GM23338 (cell line): ENCODE results near the gene CD109. TPM values are rescaled to one million over a fixed set of nuclear protein-coding genes. Genes with fewer than 3 reads are reported as not detected.

Experiments used
- ATAC-seq: fragments of 200-7000 bp; cut with Tn5 transposase; 3 replicates; pipeline ENCODE4 v1.9.1; 2020
- DNase-seq: peaks from one replicate; pipeline ENCODE4 v3.0.0-alpha.2; 2015; ENCODE audit warnings: low spot score
- H2AFZ ChIP-seq: fragments of 200-600 bp; sonication (generic); 2 replicates; pipeline ENCODE4 v1.8.0; 2016; ENCODE audit warnings: antibody characterized with exemption, mild to moderate bottlenecking, moderate library complexity
- H3F3A ChIP-seq: fragments of 200-600 bp; sonication (generic); replicated peaks from 2 replicates; pipeline ENCODE4 v1.8.0; 2017; ENCODE audit warnings: antibody characterized with exemption, mixed run types, low read depth
- H3K27ac ChIP-seq: fragments of 200-600 bp; sonication (generic); 2 replicates; pipeline ENCODE4 v1.6.1; 2016; ENCODE audit warnings: low read depth
- H3K27me3 ChIP-seq: fragments of 200-600 bp; sonication (generic); 2 replicates; pipeline ENCODE4 v1.8.0; 2016; ENCODE audit warnings: mild to moderate bottlenecking, mixed run types, moderate library complexity; ENCODE audit not compliant: insufficient read depth
- H3K36me3 ChIP-seq: fragments of 200-600 bp; sonication (generic); 2 replicates; pipeline ENCODE4 v1.8.0; 2016; ENCODE audit warnings: mild to moderate bottlenecking; ENCODE audit not compliant: insufficient read depth
- H3K4me1 ChIP-seq: fragments of 200-600 bp; sonication (generic); 2 replicates; pipeline ENCODE4 v1.8.0; 2016; ENCODE audit warnings: mild to moderate bottlenecking, moderate library complexity; ENCODE audit not compliant: insufficient read depth
- H3K4me2 ChIP-seq: fragments of 200-600 bp; sonication (generic); 2 replicates; pipeline ENCODE4 v1.7.1; 2017; ENCODE audit warnings: mixed run types
- H3K4me3 ChIP-seq: fragments of 200-600 bp; sonication (generic); 2 replicates; pipeline ENCODE4 v1.6.1; 2016; ENCODE audit warnings: mixed run types
- H3K79me2 ChIP-seq: fragments of 200-600 bp; sonication (generic); replicated peaks from 2 replicates; pipeline ENCODE4 v1.8.0; 2017; ENCODE audit warnings: mild to moderate bottlenecking; ENCODE audit not compliant: insufficient read depth
- H3K9me2 ChIP-seq: fragments of 200-600 bp; sonication (generic); 2 replicates; pipeline ENCODE4 v1.8.0; 2017; ENCODE audit not compliant: insufficient read depth
- H4K20me1 ChIP-seq: fragments of 200-600 bp; sonication (generic); replicated peaks from 2 replicates; pipeline ENCODE4 v1.8.0; 2017; ENCODE audit warnings: mild to moderate bottlenecking; ENCODE audit not compliant: insufficient read depth
- H3K27ac Mint-ChIP-seq: 2 replicates; pipeline ENCODE4 v1.8.0; 2020; ENCODE audit warnings: inconsistent platforms, mild to moderate bottlenecking, moderate library complexity, mixed read lengths
- H3K27me3 Mint-ChIP-seq: 3 replicates; pipeline ENCODE4 v1.8.0; 2022; ENCODE audit warnings: low read depth, mild to moderate bottlenecking, moderate library complexity, mixed read lengths, inconsistent platforms; ENCODE audit not compliant: insufficient read depth, poor library complexity
- H3K36me3 Mint-ChIP-seq: 3 replicates; pipeline ENCODE4 v1.8.0; 2021; ENCODE audit warnings: low read depth, mild to moderate bottlenecking, inconsistent platforms, moderate library complexity, mixed read lengths
- H3K4me1 Mint-ChIP-seq: 3 replicates; pipeline ENCODE4 v1.8.0; 2020; ENCODE audit warnings: mild to moderate bottlenecking, inconsistent platforms, mixed read lengths
- H3K4me3 Mint-ChIP-seq: 3 replicates; pipeline ENCODE4 v1.8.0; 2021; ENCODE audit warnings: moderate library complexity, mild to moderate bottlenecking, inconsistent platforms, mixed read lengths
- H3K9me3 Mint-ChIP-seq: 3 replicates; pipeline ENCODE4 v1.8.0; 2020; ENCODE audit warnings: moderate library complexity, mild to moderate bottlenecking, inconsistent platforms, mixed read lengths
- CTCF ChIP-seq, 2 experiments: fragments of 200-600 bp in 1 of 2; sonication (generic) in 1 of 2; conservative IDR thresholded peaks; 2 replicates each; pipeline versions ENCODE4 v1.5.1 to v1.6.1; 2016 to 2017; ENCODE audit warnings: antibody characterized with exemption in 2 of 2, low read depth in 2 of 2, mild to moderate bottlenecking in 2 of 2, moderate library complexity in 1 of 2
- EZH2phosphoT487 ChIP-seq: fragments of 200-600 bp; sonication (generic); IDR thresholded peaks from one replicate; pipeline ENCODE4 v1.8.1; 2018; ENCODE audit warnings: antibody characterized with exemption; ENCODE audit not compliant: unreplicated experiment
- JUNB ChIP-seq: IDR thresholded peaks from one replicate; pipeline ENCODE4 v1.6.1; 2016; ENCODE audit warnings: antibody characterized with exemption; ENCODE audit not compliant: unreplicated experiment
- NANOG ChIP-seq: IDR thresholded peaks from 2 replicates; pipeline ENCODE4 v1.6.1; 2016; ENCODE audit warnings: antibody characterized with exemption, borderline replicate concordance
- REST ChIP-seq: IDR thresholded peaks from one replicate; pipeline ENCODE4 v1.6.1; 2018; ENCODE audit warnings: antibody characterized with exemption; ENCODE audit not compliant: unreplicated experiment
- STAT1 ChIP-seq: IDR thresholded peaks from one replicate; pipeline ENCODE4 v1.6.1; 2016; ENCODE audit warnings: antibody characterized with exemption; ENCODE audit not compliant: unreplicated experiment
- ZNF114 ChIP-seq: fragments of 250-450 bp; sonication (Bioruptor Pico); IDR thresholded peaks from 2 replicates; pipeline ENCODE4 v1.5.0; 2020; ENCODE audit warnings: mild to moderate bottlenecking, moderate library complexity
- polyA plus RNA-seq: library from polyadenylated mRNA; unstranded; fragments of >200 nt; fragmentation: Nextera tagmentation; extraction: Ambion mirVana; gene quantifications from 2 replicates; pipeline ENCODE4 v1.2.1, GENCODE V29; 2016
- total RNA-seq: library from RNA; depleted of rRNA; stranded (reverse); fragments of >200 nt; shearing (Covaris generic); gene quantifications from 2 replicates; pipeline ENCODE4 v1.2.3, GENCODE V29; 2014
- TF ChIP-seq, protein P1 (sequence below): IDR thresholded peaks from 2 replicates; pipeline ENCODE4 v1.6.1; 2016; ENCODE audit warnings: antibody characterized with exemption
- TF ChIP-seq, protein P2 (sequence below): fragments of 250-450 bp; sonication (Bioruptor Pico); IDR thresholded peaks from 2 replicates; pipeline ENCODE4 v1.5.0; 2020; ENCODE audit warnings: mild to moderate bottlenecking, moderate library complexity

CD109 gene
- total and polyA plus RNA-seq, 2 experiments from 2014 or later: 1.1 to 5.3 TPM

DNA sequence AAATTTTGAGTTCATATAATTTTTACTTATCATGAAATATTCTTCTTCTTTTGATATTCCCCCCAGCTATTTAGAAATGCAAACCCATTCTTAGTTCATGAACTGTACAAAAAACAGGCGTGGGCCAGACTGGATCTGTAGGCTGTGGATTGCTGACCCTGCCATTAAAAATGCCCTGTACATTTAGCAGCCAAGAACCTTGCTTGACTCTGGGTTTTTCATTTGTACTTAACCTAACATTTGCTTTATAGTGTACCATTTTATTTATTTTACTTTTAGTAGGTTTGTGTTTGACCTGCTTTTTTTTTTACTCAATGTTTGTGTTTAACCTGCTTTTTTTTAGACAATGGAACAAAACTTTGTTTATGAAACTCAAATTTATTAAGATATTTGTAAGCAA, 14.9 kb downstream of the CD109 start:
- Mint-ChIP-seq H3K27ac (no peak overlapping the region), H3K36me3 (no peaks in the 10 kb centered on the region), H3K4me1 (peaks cover 16% of the 10 kb centered on the region; the same call in 2 of the 3 replicates), H3K9me3 (no peaks in the 10 kb centered on the region), H3K27me3 (no peaks in the 10 kb centered on the region), H3K4me3 (no peak overlapping the region)
- no peak for TF ChIP-seq NANOG
- Histone ChIP-seq H2AFZ (no peak overlapping the region), H3K36me3 (no peaks in the 10 kb centered on the region), H3K27me3 (no peaks in the 10 kb centered on the region), H3K79me2 (no peaks in the 10 kb centered on the region), H3K4me1 (peaks cover 21% of the 10 kb centered on the region), H3K4me2 (no peak overlapping the region), H4K20me1 (no peaks in the 10 kb centered on the region), H3F3A (no peaks in the 10 kb centered on the region), H3K27ac (no peak overlapping the region), H3K9me2 (no peaks in the 10 kb centered on the region), H3K4me3 (no peak overlapping the region)
- ATAC-seq (no peak), DNase-seq (no peak)

- no peak overlapping the region for H3K4me3 Mint-ChIP-seq
- no peaks in the 10 kb centered on the region for H3K27me3 Mint-ChIP-seq
- H3K4me1 Mint-ChIP-seq: peaks cover 16% of the 10 kb centered on the region; the same call in 2 of the 3 replicates
- Histone ChIP-seq H3K79me2 (no peaks in the 10 kb centered on the region), H3K9me2 (no peaks in the 10 kb centered on the region), H3K36me3 (no peaks in the 10 kb centered on the region), H3K4me3 (no peak overlapping the region), H2AFZ (no peak overlapping the region), H3F3A (no peaks in the 10 kb centered on the region), H3K27ac (no peak overlapping the region), H3K4me2 (no peak overlapping the region), H3K4me1 (peaks cover 21% of the 10 kb centered on the region), H4K20me1 (no peaks in the 10 kb centered on the region), H3K27me3 (no peaks in the 10 kb centered on the region)
- no peaks in the 10 kb centered on the region for H3K36me3 Mint-ChIP-seq
- no peaks in the 10 kb centered on the region for H3K9me3 Mint-ChIP-seq
- ATAC-seq (no peak), DNase-seq (no peak)
- H3K27ac Mint-ChIP-seq: no peak overlapping the region
- TF ChIP-seq JUNB: no peak
- no peak for TF ChIP-seq EZH2phosphoT487
- no peak for TF ChIP-seq CTCF (conservative IDR thresholded peaks at IDR 0.05; ENCODE audit: low read depth in 2 of 2)
- TF ChIP-seq, protein P1, sequence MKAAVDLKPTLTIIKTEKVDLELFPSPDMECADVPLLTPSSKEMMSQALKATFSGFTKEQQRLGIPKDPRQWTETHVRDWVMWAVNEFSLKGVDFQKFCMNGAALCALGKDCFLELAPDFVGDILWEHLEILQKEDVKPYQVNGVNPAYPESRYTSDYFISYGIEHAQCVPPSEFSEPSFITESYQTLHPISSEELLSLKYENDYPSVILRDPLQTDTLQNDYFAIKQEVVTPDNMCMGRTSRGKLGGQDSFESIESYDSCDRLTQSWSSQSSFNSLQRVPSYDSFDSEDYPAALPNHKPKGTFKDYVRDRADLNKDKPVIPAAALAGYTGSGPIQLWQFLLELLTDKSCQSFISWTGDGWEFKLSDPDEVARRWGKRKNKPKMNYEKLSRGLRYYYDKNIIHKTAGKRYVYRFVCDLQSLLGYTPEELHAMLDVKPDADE: no peak
- no peak for TF ChIP-seq REST
- no peak for TF ChIP-seq ZNF114 (CRISPR knock-in tag)
- TF ChIP-seq STAT1: no peak
- TF ChIP-seq, protein P2, sequence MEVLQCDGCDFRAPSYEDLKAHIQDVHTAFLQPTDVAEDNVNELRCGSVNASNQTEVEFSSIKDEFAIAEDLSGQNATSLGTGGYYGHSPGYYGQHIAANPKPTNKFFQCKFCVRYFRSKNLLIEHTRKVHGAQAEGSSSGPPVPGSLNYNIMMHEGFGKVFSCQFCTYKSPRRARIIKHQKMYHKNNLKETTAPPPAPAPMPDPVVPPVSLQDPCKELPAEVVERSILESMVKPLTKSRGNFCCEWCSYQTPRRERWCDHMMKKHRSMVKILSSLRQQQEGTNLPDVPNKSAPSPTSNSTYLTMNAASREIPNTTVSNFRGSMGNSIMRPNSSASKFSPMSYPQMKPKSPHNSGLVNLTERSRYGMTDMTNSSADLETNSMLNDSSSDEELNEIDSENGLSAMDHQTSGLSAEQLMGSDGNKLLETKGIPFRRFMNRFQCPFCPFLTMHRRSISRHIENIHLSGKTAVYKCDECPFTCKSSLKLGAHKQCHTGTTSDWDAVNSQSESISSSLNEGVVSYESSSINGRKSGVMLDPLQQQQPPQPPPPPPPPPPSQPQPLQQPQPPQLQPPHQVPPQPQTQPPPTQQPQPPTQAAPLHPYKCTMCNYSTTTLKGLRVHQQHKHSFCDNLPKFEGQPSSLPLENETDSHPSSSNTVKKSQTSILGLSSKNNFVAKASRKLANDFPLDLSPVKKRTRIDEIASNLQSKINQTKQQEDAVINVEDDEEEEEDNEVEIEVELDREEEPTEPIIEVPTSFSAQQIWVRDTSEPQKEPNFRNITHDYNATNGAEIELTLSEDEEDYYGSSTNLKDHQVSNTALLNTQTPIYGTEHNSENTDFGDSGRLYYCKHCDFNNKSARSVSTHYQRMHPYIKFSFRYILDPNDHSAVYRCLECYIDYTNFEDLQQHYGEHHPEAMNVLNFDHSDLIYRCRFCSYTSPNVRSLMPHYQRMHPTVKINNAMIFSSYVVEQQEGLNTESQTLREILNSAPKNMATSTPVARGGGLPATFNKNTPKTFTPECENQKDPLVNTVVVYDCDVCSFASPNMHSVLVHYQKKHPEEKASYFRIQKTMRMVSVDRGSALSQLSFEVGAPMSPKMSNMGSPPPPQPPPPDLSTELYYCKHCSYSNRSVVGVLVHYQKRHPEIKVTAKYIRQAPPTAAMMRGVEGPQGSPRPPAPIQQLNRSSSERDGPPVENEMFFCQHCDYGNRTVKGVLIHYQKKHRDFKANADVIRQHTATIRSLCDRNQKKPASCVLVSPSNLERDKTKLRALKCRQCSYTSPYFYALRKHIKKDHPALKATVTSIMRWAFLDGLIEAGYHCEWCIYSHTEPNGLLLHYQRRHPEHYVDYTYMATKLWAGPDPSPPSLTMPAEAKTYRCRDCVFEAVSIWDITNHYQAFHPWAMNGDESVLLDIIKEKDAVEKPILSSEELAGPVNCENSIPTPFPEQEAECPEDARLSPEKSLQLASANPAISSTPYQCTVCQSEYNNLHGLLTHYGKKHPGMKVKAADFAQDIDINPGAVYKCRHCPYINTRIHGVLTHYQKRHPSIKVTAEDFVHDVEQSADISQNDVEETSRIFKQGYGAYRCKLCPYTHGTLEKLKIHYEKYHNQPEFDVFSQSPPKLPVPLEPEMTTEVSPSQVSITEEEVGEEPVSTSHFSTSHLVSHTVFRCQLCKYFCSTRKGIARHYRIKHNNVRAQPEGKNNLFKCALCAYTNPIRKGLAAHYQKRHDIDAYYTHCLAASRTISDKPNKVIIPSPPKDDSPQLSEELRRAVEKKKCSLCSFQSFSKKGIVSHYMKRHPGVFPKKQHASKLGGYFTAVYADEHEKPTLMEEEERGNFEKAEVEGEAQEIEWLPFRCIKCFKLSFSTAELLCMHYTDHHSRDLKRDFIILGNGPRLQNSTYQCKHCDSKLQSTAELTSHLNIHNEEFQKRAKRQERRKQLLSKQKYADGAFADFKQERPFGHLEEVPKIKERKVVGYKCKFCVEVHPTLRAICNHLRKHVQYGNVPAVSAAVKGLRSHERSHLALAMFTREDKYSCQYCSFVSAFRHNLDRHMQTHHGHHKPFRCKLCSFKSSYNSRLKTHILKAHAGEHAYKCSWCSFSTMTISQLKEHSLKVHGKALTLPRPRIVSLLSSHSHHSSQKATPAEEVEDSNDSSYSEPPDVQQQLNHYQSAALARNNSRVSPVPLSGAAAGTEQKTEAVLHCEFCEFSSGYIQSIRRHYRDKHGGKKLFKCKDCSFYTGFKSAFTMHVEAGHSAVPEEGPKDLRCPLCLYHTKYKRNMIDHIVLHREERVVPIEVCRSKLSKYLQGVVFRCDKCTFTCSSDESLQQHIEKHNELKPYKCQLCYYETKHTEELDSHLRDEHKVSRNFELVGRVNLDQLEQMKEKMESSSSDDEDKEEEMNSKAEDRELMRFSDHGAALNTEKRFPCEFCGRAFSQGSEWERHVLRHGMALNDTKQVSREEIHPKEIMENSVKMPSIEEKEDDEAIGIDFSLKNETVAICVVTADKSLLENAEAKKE (CRISPR knock-in tag): no peak
Measured at GRCh38 chr6:73712535-73713173, 16.7 kb downstream of the CD109 start.
